ENCODE measurements around the gene MST1.

MST1 gene

GRCh38 chr3:49720855-49721595, 31.8 kb upstream of the MST1 start:
- Histone ChIP-seq H3K79me2 (ENCODE audit: insufficient read depth, low read length) (no peaks in the 10 kb centered on the region), H3K4me3 (ENCODE audit: low read depth, low read length, poor library complexity, severe bottlenecking) (no peak overlapping the region), H4K20me1 (ENCODE audit: insufficient read depth, low read length) (no peaks in the 10 kb centered on the region), H3K36me3 (ENCODE audit: insufficient read depth, low read length) (peaks cover 43% of the 10 kb centered on the region), H2AFZ (ENCODE audit: low read length) (no peak overlapping the region), H3K27ac (ENCODE audit: low read depth, low read length, poor library complexity, severe bottlenecking) (no peak overlapping the region), H3K4me2 (ENCODE audit: low read length) (no peak overlapping the region), H3F3A (ENCODE audit: insufficient read depth, low read length) (no peaks in the 10 kb centered on the region), H3K27me3 (ENCODE audit: insufficient read depth, low read length) (no peaks in the 10 kb centered on the region), H3K4me1 (ENCODE audit: insufficient read depth, low read length, severe bottlenecking) (peaks cover 21% of the 10 kb centered on the region), H3K9me2 (ENCODE audit: low read depth, low read length) (no peaks in the 10 kb centered on the region), H3K9ac (ENCODE audit: low read length) (no peak overlapping the region), H3K9me3 (ENCODE audit: low read length) (no peaks in the 10 kb centered on the region)
- no peak for TF ChIP-seq EZH2 (IDR thresholded peaks at IDR 0.05; ENCODE audit: borderline replicate concordance, low read length)
- TF ChIP-seq, protein P1, sequence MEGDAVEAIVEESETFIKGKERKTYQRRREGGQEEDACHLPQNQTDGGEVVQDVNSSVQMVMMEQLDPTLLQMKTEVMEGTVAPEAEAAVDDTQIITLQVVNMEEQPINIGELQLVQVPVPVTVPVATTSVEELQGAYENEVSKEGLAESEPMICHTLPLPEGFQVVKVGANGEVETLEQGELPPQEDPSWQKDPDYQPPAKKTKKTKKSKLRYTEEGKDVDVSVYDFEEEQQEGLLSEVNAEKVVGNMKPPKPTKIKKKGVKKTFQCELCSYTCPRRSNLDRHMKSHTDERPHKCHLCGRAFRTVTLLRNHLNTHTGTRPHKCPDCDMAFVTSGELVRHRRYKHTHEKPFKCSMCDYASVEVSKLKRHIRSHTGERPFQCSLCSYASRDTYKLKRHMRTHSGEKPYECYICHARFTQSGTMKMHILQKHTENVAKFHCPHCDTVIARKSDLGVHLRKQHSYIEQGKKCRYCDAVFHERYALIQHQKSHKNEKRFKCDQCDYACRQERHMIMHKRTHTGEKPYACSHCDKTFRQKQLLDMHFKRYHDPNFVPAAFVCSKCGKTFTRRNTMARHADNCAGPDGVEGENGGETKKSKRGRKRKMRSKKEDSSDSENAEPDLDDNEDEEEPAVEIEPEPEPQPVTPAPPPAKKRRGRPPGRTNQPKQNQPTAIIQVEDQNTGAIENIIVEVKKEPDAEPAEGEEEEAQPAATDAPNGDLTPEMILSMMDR (IDR thresholded peaks at IDR 0.05; ENCODE audit: low read length) = no peak

GRCh38 chr3:49719214-49719884, 30.1 kb upstream of the MST1 start, which contains the start of gene AMIGO3:
TSS of gene AMIGO3 (minus strand) at chr3:49719684. CDS start at chr3:49719465, 219 bp downstream.
- no peaks in the 10 kb centered on the region for H3F3A ChIP-seq (ENCODE audit: insufficient read depth, low read length)
- H3K36me3 ChIP-seq (ENCODE audit: insufficient read depth, low read length) = peaks cover 46% of the 10 kb centered on the region
- peak within 1 kb of the TSS; percentile 30; the same call in 1 of the 2 replicates for H3K9ac ChIP-seq (ENCODE audit: low read length)
- H3K4me2 ChIP-seq (ENCODE audit: low read length) = peak within 1 kb of the TSS; percentile 60
- H3K27me3 ChIP-seq (ENCODE audit: insufficient read depth, low read length) = no peaks in the 10 kb centered on the region
- H3K79me2 ChIP-seq (ENCODE audit: insufficient read depth, low read length) = no peaks in the 10 kb centered on the region
- peak within 1 kb of the TSS; percentile 56 for H3K4me3 ChIP-seq (ENCODE audit: low read depth, low read length, poor library complexity, severe bottlenecking)
- no peak within 1 kb of the TSS for H3K27ac ChIP-seq (ENCODE audit: low read depth, low read length, poor library complexity, severe bottlenecking)
- no peaks in the 10 kb centered on the region for H3K9me2 ChIP-seq (ENCODE audit: low read depth, low read length)
- no peak for TF ChIP-seq EZH2 (IDR thresholded peaks at IDR 0.05; ENCODE audit: borderline replicate concordance, low read length)
- TF ChIP-seq, protein P1 (IDR thresholded peaks at IDR 0.05; ENCODE audit: low read length) = peak; percentile 25; the same call in 1 of the 2 replicates
- H4K20me1 ChIP-seq (ENCODE audit: insufficient read depth, low read length) = no peaks in the 10 kb centered on the region
- peaks cover 14% of the 10 kb centered on the region for H3K4me1 ChIP-seq (ENCODE audit: insufficient read depth, low read length, severe bottlenecking)
- no peak within 1 kb of the TSS for H2AFZ ChIP-seq (ENCODE audit: low read length)
- no peaks in the 10 kb centered on the region for H3K9me3 ChIP-seq (ENCODE audit: low read length)

DNA sequence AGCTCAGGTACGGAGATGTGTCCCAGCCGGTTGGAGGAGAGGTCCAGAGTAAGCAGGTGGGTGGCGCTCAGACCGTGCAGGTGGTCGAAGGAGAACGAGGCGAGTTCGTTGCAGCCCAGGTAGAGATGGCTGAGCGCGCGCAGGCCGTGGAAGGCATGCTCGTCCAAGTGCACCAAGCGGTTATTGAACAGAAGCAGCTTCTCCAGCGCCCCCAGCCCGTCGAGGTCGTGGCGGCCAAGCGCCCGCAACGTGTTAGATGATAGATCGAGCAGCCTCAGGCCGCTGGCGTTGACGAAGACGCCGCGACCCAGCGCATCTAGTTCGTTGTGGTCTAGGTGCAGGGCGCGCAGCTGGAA, 29.6 kb upstream of the MST1 start:
- TF ChIP-seq, protein P1 (IDR thresholded peaks at IDR 0.05; ENCODE audit: low read length) = no peak
- no peak for TF ChIP-seq EZH2 (IDR thresholded peaks at IDR 0.05; ENCODE audit: borderline replicate concordance, low read length)
- Histone ChIP-seq H3K27me3 (ENCODE audit: insufficient read depth, low read length) (no peaks in the 10 kb centered on the region), H3K4me2 (ENCODE audit: low read length) (peak overlapping the region; percentile 60), H3K9ac (ENCODE audit: low read length) (peak overlapping the region; percentile 30; the same call in 1 of the 2 replicates), H3K27ac (ENCODE audit: low read depth, low read length, poor library complexity, severe bottlenecking) (no peak overlapping the region), H3K4me3 (ENCODE audit: low read depth, low read length, poor library complexity, severe bottlenecking) (peak overlapping the region; percentile 56), H3K4me1 (ENCODE audit: insufficient read depth, low read length, severe bottlenecking) (peaks cover 12% of the 10 kb centered on the region), H2AFZ (ENCODE audit: low read length) (no peak overlapping the region), H4K20me1 (ENCODE audit: insufficient read depth, low read length) (no peaks in the 10 kb centered on the region), H3K79me2 (ENCODE audit: insufficient read depth, low read length) (no peaks in the 10 kb centered on the region), H3K36me3 (ENCODE audit: insufficient read depth, low read length) (peaks cover 46% of the 10 kb centered on the region), H3K9me3 (ENCODE audit: low read length) (no peaks in the 10 kb centered on the region), H3F3A (ENCODE audit: insufficient read depth, low read length) (no peaks in the 10 kb centered on the region), H3K9me2 (ENCODE audit: low read depth, low read length) (no peaks in the 10 kb centered on the region)
